ENCODE data around the gene MPHOSPH9. TPM values are rescaled to one million over a fixed set of nuclear protein-coding genes. Genes with fewer than 3 reads are reported as not detected.

MPHOSPH9 gene
- total RNA-seq, 4 donors from 2014 or later: 11.5 to 26.8 (median 14.7) TPM

DNA sequence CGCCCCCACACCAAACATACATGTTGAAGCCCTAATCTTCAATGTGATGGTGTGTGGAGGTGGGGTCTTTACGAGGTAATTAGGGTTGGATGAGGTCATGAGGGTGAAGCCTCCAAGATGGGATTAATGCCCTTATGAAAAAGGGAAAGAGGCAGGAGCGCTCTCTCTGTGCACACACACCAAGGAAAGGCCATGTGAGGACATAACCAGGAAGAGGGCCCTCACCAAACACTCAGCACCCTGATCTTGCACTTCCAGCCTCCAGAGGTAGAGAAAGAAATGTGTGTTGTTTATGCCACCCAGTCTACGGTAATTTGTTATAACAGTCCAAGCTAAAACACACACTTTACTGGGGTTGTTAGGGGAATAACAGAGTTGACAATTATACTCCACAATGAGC is 67.4 kb downstream of the MPHOSPH9 start:
- Histone ChIP-seq H3K9me3 (no peaks in the 10 kb centered on the region), H3K27me3 (no peaks in the 10 kb centered on the region), H3K4me1 (no peaks in the 10 kb centered on the region), H3K4me3 (no peak overlapping the region), H3K36me3 (peaks cover 0 to 56% of the 10 kb centered on the region in 2 donors), H3K27ac (no peak overlapping the region)
- TF ChIP-seq POLR2AphosphoS5 (IDR thresholded peaks at IDR 0.05) (no peak), EP300 (IDR thresholded peaks at IDR 0.05) (no peak), POLR2A (IDR thresholded peaks at IDR 0.05) (no peak)
- TF ChIP-seq, protein P1, sequence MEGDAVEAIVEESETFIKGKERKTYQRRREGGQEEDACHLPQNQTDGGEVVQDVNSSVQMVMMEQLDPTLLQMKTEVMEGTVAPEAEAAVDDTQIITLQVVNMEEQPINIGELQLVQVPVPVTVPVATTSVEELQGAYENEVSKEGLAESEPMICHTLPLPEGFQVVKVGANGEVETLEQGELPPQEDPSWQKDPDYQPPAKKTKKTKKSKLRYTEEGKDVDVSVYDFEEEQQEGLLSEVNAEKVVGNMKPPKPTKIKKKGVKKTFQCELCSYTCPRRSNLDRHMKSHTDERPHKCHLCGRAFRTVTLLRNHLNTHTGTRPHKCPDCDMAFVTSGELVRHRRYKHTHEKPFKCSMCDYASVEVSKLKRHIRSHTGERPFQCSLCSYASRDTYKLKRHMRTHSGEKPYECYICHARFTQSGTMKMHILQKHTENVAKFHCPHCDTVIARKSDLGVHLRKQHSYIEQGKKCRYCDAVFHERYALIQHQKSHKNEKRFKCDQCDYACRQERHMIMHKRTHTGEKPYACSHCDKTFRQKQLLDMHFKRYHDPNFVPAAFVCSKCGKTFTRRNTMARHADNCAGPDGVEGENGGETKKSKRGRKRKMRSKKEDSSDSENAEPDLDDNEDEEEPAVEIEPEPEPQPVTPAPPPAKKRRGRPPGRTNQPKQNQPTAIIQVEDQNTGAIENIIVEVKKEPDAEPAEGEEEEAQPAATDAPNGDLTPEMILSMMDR (IDR thresholded peaks at IDR 0.05): no peak
- 63 to 89% methylated on average over 1 to 3 of the region's 4 CpGs for WGBS, 2 donors (ENCODE audit: low coverage in 1 of 2)
- no peak for ATAC-seq

DNA sequence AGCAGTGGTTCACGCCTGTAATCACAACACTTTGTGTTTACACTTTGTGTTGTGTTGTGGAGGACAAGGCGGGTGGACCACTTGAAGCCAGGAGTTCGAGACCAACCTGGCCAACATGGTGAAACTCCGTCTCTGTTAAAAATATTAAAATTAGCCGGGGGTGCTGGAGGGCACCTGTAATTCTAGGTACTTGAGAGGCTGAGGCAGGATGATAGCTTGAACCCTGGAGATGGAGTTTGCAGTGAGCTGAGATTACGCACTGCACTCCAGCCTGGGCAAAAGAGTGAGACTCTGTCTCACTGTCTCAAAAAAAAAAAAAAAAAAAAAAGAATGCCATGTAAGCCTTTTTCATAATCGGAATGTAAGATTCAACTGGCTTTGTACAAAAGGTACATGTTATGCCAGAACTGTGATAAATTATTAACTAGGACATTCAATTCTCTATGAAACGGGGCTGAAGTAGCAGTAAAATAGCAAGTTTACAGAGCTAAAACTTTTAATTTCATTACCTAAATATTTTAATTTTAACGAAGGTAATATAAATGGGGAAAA is 68.2 kb downstream of the MPHOSPH9 start:
- no peak for TF ChIP-seq POLR2AphosphoS5 (IDR thresholded peaks at IDR 0.05)
- no peak for TF ChIP-seq POLR2A (IDR thresholded peaks at IDR 0.05)
- TF ChIP-seq, protein P1 (IDR thresholded peaks at IDR 0.05): no peak
- no peak for TF ChIP-seq EP300 (IDR thresholded peaks at IDR 0.05)
- H3K36me3 ChIP-seq: peaks cover 0 to 61% of the 10 kb centered on the region in 2 donors
- H3K4me1 ChIP-seq: no peaks in the 10 kb centered on the region
- no peak for ATAC-seq
- no peak overlapping the region for H3K27ac ChIP-seq
- no peak overlapping the region for H3K4me3 ChIP-seq
- no peaks in the 10 kb centered on the region for H3K27me3 ChIP-seq
- WGBS, 2 donors (ENCODE audit: low coverage in 1 of 2): 93 to 98% methylated on average over 5 to 9 of the region's 9 CpGs
- no peaks in the 10 kb centered on the region for H3K9me3 ChIP-seq

DNA sequence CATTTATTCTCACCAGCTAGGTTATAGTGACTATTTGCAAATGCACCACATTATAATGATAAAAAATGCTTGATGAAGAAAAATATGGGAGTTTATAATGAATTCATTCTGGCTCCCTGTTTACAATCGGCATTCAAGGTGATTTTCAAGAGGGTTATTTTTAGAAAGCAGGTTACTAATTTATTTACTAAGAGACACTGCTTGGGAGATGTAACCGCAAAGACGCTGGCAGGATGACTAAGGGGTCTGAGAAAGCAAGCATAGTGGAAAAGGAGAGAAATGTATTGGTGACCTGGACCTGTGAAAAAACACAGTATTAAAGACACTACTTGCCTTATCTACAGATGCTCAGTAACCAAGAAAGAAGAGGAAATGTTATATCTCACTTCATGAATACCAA is 68.7 kb downstream of the MPHOSPH9 start:
- Histone ChIP-seq H3K4me1 (no peaks in the 10 kb centered on the region), H3K4me3 (no peak overlapping the region), H3K9me3 (no peaks in the 10 kb centered on the region), H3K36me3 (peaks cover 0 to 61% of the 10 kb centered on the region in 2 donors), H3K27me3 (no peaks in the 10 kb centered on the region), H3K27ac (no peak overlapping the region)
- no peak for TF ChIP-seq EP300 (IDR thresholded peaks at IDR 0.05)
- TF ChIP-seq, protein P1 (IDR thresholded peaks at IDR 0.05): no peak
- no peak for ATAC-seq
- 87 to 90% methylated on average over 3 of the region's 3 CpGs for WGBS, 2 donors (ENCODE audit: low coverage in 1 of 2)

DNA sequence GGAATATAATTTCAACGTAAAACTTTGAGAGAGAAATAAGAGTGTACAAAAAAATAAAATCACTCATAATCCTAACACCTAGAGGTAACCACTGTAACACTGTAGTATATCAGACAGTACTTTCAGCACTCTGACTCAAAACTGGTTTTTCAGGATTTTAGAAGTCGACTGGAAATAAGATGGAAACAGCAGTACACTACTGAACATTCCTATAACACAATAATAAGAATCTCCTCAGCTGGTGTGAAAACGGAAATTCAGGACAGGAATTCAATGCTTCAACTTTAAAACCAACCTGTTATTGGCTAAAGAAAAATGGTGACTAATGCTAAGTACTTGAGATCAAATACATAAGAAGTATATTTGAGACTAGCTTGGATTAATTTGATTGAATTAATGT is 69.7 kb downstream of the MPHOSPH9 start:
- TF ChIP-seq, protein P1 (IDR thresholded peaks at IDR 0.05): no peak
- TF ChIP-seq POLR2A (IDR thresholded peaks at IDR 0.05) (no peak), POLR2AphosphoS5 (IDR thresholded peaks at IDR 0.05) (no peak), EP300 (IDR thresholded peaks at IDR 0.05) (no peak)
- H3K4me3 ChIP-seq: no peak overlapping the region
- no peak overlapping the region for H3K27ac ChIP-seq
- H3K27me3 ChIP-seq: no peaks in the 10 kb centered on the region
- H3K4me1 ChIP-seq: no peaks in the 10 kb centered on the region
- no peak for ATAC-seq
- H3K9me3 ChIP-seq: no peaks in the 10 kb centered on the region
- H3K36me3 ChIP-seq: peaks cover 0 to 61% of the 10 kb centered on the region in 2 donors
- 78 to 83% methylated on average over 3 of the region's 3 CpGs for WGBS, 2 donors (ENCODE audit: low coverage in 1 of 2)

DNA sequence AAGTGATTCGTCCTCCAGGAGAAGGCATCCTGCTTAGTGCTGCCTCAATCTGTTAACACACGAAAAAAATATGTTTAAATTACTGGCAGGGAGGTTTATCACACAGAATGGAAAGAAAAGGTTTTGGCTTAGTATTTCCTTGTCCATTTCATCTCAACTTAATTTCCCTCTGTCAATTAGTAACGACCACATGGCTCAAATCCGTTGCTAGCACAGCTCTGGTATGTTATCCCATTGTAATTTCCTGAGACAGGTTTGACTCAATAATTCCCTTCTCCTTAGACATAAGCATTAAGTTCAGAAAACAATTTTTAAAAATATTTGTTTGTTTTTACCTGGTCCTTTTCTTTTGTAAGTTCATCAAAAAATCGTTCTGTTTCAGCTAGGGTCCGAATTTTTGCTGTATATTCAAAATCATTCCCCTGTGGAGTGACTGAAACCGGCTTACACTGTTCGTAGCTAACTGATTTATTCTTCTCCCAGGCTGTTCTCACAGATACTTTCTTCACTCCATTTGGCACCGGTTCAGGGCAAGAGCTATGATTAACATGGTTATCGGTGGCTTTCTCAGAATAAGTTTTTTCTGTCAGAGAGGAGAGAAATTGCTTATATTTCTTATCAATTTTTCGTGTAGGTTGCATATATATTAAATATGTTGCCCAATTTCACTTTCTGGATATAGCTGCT is 72.0 kb downstream of the MPHOSPH9 start:
- 49 to 67% methylated on average over 7 to 11 of the region's 11 CpGs for WGBS, 2 donors (ENCODE audit: low coverage in 1 of 2)
- no peaks in the 10 kb centered on the region for H3K27me3 ChIP-seq
- TF ChIP-seq, protein P1 (IDR thresholded peaks at IDR 0.05): no peak
- no peak for TF ChIP-seq POLR2A (IDR thresholded peaks at IDR 0.05)
- no peak for TF ChIP-seq EP300 (IDR thresholded peaks at IDR 0.05)
- no peak for TF ChIP-seq POLR2AphosphoS5 (IDR thresholded peaks at IDR 0.05)
- ATAC-seq: no peak
- peaks cover 0 to 9% (median 0%) of the 10 kb centered on the region in 3 donors for H3K4me1 ChIP-seq
- no peak overlapping the region for H3K4me3 ChIP-seq
- H3K36me3 ChIP-seq: peaks cover 0 to 48% of the 10 kb centered on the region in 2 donors
- no peaks in the 10 kb centered on the region for H3K9me3 ChIP-seq
- no peak overlapping the region for H3K27ac ChIP-seq

All from gastroesophageal sphincter (tissue), 4 donors.